HepG2 (cell line): Measurements from ENCODE around the gene NLRX1.

ENCODE experiments used
- ATM ChIP-seq: fragments of 450-650 bp; IDR thresholded peaks from 2 replicates; pipeline ENCODE4 v1.7.1; 2017; ENCODE audit warnings: mild to moderate bottlenecking, borderline replicate concordance
- BHLHE40 ChIP-seq: IDR thresholded peaks from 2 replicates; pipeline ENCODE4 v1.6.1; 2011; ENCODE audit warnings: low read length, improper control_type of control experiment
- GABPA ChIP-seq, 2 experiments: IDR thresholded peaks; 2 replicates each; pipeline ENCODE4 v1.6.1; 2011 to 2016; ENCODE audit warnings: low read depth in 2 of 2, low read length in 1 of 2, missing biosample characterization in 1 of 2, missing genetic modification characterization in 1 of 2
- SNAPC5 ChIP-seq: sonication (generic); formaldehyde crosslinking; IDR thresholded peaks from 2 replicates; pipeline ENCODE4 v1.8.1; 2023; ENCODE audit warnings: mild to moderate bottlenecking, missing genetic modification reagents, borderline replicate concordance
- SP2 ChIP-seq: sonication (generic); formaldehyde crosslinking; IDR thresholded peaks from 2 replicates; pipeline ENCODE4 v1.5.1; 2020; ENCODE audit warnings: mild to moderate bottlenecking, missing genetic modification reagents
- ZFP36 ChIP-seq: fragments of 150-350 bp; IDR thresholded peaks from 2 replicates; pipeline ENCODE4 v1.6.1; 2018; ENCODE audit warnings: borderline replicate concordance, low read length, low read depth; ENCODE audit not compliant: partially characterized antibody
- ZNF317 ChIP-seq: sonication (generic); formaldehyde crosslinking; IDR thresholded peaks from 2 replicates; pipeline ENCODE4 v1.5.0; 2020; ENCODE audit warnings: mild to moderate bottlenecking, missing genetic modification reagents
- TF ChIP-seq, protein P1 (sequence below): sonication (generic); formaldehyde crosslinking; IDR thresholded peaks from 2 replicates; pipeline ENCODE4 v1.5.0; 2020; ENCODE audit warnings: mild to moderate bottlenecking, missing genetic modification reagents, moderate library complexity
- TF ChIP-seq, protein P2 (sequence below): sonication (generic); formaldehyde crosslinking; IDR thresholded peaks from 2 replicates; pipeline ENCODE4 v1.5.0; 2020; ENCODE audit warnings: missing genetic modification reagents

- TF ChIP-seq SNAPC5 (CRISPR knock-in tag), result no peak
- TF ChIP-seq ZFP36, result no peak
- no peak for TF ChIP-seq ATM
- no peak for TF ChIP-seq BHLHE40
- no peak for TF ChIP-seq GABPA (IDR thresholded peaks at IDR 0.05; ENCODE audit: low read depth, low read length)
- TF ChIP-seq GABPA (CRISPR knock-in tag; IDR thresholded peaks at IDR 0.05; ENCODE audit: low read depth), result no peak
- no peak for TF ChIP-seq SP2 (CRISPR knock-in tag)
- TF ChIP-seq, protein P1, sequence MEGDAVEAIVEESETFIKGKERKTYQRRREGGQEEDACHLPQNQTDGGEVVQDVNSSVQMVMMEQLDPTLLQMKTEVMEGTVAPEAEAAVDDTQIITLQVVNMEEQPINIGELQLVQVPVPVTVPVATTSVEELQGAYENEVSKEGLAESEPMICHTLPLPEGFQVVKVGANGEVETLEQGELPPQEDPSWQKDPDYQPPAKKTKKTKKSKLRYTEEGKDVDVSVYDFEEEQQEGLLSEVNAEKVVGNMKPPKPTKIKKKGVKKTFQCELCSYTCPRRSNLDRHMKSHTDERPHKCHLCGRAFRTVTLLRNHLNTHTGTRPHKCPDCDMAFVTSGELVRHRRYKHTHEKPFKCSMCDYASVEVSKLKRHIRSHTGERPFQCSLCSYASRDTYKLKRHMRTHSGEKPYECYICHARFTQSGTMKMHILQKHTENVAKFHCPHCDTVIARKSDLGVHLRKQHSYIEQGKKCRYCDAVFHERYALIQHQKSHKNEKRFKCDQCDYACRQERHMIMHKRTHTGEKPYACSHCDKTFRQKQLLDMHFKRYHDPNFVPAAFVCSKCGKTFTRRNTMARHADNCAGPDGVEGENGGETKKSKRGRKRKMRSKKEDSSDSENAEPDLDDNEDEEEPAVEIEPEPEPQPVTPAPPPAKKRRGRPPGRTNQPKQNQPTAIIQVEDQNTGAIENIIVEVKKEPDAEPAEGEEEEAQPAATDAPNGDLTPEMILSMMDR, result no peak
- TF ChIP-seq, protein P2, sequence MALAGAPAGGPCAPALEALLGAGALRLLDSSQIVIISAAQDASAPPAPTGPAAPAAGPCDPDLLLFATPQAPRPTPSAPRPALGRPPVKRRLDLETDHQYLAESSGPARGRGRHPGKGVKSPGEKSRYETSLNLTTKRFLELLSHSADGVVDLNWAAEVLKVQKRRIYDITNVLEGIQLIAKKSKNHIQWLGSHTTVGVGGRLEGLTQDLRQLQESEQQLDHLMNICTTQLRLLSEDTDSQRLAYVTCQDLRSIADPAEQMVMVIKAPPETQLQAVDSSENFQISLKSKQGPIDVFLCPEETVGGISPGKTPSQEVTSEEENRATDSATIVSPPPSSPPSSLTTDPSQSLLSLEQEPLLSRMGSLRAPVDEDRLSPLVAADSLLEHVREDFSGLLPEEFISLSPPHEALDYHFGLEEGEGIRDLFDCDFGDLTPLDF (CRISPR knock-in tag), result no peak
- TF ChIP-seq ZNF317, result no peak
These were observed 20.8 kb upstream of the NLRX1 start for GRCh38 chr11:119147604-119148333.
